GM18951 (cell line): ENCODE data around the gene FOXC1.

Experiments used
- POLR2A ChIP-seq: IDR thresholded peaks from 4 replicates; pipeline ENCODE4 v1.6.1; 2011; ENCODE audit warnings: mild to moderate bottlenecking; ENCODE audit not compliant: insufficient read length, insufficient read depth; ENCODE audit errors: extremely low read depth
- in situ Hi-C: fragments of 300-500 bp; cut with MboI; formaldehyde crosslinking; loops from one replicate; pipeline ENCODE4 v1.12.0; 2022; ENCODE audit warnings: low sequenced_read_pairs, mixed read lengths, inconsistent platforms; ENCODE audit not compliant: unreplicated experiment

Gene FOXC1

DNA sequence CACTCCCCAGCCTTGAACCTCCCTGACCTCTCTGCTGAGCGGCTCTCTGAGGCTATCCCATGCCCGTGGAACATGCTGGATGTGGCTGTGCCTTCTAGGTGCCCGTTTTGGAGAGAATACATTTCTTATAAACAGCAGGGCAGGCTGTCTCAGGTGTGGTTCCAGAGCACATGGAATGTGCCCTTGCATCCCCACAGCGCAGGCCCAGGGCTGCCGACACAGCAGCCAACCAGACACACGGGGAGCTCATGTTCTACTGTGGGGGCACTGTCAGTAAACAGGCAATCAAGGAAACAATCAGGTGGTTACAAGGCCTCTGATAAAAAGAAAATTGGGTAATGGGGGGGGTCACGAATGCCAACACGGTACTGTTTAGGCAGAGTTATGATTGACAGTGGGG lies 30.8 kb downstream of the FOXC1 start:
- no peak for TF ChIP-seq POLR2A
- in situ Hi-C loops = no loop called here

DNA sequence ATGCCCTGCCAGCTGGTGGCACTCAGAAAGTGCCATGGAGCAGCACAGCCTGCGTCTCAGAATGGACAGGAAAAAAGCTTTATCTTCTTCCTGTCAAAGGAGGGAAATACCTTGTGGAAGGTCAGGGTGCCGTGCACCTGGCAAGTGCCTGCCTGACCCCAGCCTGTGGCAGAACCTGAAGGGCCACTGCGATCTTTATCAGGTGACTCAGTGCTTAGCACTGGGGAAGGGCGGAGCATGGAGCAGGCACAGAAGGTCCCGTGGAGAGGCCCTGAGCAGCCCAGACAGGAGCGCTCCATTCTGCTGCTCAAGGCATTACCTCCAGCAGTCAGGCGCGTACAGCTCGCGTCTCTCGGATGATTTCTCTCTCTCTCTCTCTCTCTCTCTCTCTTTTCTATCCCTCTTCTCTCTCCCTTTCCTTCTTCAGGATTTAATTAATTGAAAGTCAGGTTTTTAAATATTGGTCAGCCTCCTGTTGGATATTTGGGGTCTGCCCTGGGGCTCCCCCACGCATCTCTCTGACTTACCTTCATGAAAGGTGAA lies 31.7 kb downstream of the FOXC1 start:
- TF ChIP-seq POLR2A = no peak
- in situ Hi-C loops = no loop called here

DNA sequence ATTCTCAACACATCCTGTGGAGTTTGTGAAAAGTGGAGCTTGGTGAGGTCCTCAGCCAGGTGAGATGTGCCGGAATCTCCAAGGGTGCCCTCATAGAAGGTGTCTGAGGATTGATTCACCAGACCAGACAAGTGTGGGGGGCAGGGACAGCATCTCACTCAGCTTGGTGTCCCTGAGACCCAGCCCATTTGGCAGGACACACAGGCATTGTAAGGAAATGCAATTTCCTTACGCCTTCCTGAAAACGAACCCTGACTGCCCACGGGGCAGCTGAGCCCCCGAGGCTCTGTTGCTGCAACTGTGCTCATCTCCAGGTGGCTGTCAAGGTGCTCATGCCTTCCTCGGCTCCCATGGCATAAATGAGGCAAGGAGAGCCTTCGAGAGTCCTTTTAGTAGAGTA lies 33.4 kb downstream of the FOXC1 start:
- no peak for TF ChIP-seq POLR2A
- in situ Hi-C loops = no loop called here

DNA sequence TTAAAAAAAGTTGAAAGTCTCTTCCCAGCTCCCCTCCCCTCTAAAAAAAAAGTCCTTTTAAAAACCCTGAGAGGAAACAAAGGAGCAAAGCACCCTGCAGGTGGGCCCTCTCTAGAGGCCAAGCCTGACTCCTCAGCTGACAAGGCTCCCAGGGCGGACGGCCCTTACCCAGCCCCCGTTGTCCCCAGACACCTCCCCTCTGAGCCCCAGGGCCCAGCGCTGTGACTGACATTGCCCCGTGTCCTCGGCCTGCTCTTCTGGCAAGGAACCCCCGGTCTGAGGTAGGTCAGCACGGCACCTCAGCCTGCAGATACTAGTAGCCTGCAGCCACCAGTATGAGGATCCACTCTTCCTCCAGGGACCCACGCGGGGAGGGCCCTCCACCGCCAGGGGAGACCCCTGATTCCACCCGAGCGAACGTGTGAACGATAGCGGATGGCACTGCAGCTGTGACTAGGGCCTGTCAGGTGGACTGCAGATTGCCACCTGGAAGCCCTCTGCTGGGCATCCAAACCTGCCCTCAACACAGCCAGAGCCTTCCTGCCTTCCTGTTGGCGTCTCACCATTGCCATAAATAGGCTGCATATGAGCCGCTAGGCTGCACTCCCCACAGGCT lies 34.2 kb downstream of the FOXC1 start:
- TF ChIP-seq POLR2A = no peak
- in situ Hi-C loops = no loop called here

DNA sequence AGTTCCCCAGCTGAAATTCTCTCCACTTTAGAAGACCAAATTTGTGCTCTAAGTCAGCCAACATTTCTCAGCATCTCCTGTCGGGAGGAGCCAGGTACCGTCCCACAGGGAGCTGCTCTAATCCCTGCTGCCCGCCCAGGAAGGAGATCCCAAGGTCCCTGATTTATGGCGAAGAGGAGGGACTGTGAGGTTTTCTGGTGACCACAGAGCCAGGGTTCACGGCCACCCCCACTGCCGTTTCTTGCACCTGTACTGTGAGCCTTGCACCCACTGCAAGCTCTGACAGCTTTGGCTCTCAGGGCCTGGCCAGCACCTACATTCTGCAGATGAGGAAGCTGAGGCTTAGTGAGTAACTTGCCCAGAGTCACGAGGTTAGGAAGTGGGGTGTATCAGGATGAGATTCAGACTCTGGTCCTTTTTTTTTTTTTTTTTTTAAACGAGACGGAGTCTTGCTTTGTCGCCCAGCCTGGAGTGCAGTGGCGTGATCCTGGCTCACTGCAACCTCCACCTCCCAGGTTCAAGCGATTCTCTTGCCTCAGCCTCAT lies 34.9 kb downstream of the FOXC1 start:
- in situ Hi-C loops = no loop called here
- no peak for TF ChIP-seq POLR2A

DNA sequence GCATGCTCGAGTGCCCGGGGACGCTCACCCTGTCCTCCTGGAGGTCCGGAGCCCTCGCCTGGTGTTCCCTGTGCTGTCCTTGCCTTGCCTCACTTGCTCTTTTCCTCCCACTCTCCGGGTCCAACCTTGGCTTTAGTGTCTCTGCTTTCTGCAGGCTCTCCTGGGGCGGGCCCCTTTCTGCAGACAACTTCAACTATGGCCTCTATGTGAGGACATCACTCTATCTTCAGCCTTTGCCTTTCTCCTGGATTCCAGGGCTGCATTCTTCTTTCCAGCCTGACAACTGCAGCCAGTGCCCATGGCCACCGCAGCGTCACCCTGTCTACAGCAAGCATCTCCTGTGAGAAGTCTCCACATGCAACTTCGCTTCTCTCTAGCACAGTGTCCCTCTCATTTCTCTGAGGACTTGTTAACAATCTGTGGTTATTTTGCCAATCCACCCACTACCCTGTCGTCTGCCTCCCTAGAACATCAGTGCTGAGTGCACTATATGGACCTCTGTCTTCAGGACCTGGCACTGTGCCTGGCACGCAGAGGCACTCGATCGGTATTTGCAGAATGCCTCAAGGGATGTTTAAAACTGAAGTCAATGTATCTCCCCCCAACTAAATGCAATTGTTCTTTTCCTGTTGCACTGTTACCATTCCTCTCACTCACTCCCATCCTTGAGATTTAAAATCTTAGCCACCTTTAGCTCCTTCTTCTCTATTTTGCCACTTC lies 35.9 kb downstream of the FOXC1 start:
- no peak for TF ChIP-seq POLR2A
- in situ Hi-C loops = no loop called here

DNA sequence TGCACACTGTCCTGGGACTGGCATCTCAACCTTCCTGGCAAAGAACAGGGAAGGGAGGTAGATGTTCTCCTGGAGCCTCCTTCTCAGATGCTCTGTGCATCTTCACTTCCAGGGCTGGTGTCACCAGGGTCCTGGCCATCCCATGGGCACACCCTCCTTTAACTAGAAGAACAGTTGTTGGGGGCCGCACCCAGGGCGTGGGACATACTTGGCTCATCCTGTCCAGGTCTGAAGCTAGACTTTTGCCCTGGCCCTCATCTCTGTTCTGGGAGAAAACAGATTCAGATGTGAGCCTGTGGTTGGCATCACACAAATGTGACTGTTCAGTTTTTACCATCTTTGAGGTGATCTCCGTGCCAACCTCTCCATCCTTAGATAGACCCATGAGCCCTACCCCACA lies 41.6 kb downstream of the FOXC1 start:
- in situ Hi-C loops = no loop called here
- TF ChIP-seq POLR2A = no peak

DNA sequence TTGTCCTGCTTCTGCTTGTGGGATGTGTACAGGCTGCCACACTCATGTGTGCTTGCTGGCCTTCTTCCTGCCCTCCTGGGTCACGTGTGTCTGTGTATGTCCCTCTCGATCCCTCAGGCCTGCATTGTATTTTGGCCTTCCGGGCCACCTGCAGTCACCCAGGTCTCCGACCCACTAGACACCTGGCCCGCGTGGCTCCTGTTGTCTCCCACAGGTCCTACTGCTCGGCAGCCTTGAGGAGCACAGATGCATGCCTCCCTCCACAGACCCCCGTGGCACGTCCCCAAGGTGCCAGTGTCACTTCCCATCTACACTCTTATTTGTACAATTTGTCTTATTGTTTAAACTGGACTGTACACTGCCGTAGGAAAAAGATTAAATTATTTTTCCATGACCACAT lies 43.1 kb downstream of the FOXC1 start:
- in situ Hi-C loops = no loop called here

DNA sequence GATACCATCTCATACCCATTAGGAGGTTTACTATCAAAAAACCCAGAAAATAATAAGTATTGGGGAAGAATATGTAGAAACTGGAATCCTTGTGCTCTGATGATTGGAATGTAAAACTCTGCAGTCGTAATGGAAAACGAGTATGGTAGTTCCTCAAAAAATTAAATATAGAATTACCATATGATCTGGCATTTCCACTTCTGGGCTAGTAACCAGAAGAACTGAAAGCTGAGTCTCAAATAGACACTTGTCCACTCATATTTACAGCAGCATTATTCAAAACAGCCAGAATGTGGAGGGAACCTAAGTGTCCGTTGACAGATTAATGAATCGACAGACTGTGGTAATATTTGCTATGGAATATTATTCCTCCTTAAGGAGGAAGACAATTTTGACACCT lies 44.3 kb downstream of the FOXC1 start:
- in situ Hi-C loops = no loop called here
- no peak for TF ChIP-seq POLR2A

More for the DNA sequence above, 43.1 kb downstream of the FOXC1 start:
- TF ChIP-seq POLR2A = no peak

DNA sequence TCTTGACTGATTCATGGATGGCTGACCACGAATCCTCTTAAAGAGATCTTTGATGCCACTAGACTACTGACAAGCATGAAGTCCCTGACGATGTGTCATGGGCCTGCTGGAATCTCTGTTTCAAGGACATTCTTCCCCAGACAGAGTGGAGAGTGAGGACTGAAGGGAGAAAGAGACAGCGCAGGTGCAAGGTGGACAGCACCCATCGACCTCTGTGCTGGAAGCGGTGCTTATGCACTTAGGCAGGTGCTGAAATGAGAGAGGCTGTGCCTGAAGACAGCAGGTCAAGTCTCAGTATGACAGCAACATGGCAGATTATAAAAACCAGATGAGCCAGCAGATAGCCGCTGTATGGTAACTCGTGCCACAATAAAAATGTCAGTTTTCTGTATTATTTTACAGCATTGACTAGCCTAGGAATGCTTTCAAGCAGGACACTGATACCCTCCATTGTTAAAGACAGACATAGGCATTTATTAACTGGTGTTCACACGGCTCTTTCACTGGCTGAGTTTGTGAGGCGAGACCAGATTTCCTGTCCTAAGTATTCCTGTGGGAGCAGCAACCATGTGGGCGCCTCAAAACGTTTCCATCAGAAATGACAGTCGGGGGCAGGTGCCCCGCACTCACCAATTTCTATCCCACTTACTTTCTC lies 47.5 kb downstream of the FOXC1 start:
- TF ChIP-seq POLR2A = no peak
- in situ Hi-C loops = no loop called here

DNA sequence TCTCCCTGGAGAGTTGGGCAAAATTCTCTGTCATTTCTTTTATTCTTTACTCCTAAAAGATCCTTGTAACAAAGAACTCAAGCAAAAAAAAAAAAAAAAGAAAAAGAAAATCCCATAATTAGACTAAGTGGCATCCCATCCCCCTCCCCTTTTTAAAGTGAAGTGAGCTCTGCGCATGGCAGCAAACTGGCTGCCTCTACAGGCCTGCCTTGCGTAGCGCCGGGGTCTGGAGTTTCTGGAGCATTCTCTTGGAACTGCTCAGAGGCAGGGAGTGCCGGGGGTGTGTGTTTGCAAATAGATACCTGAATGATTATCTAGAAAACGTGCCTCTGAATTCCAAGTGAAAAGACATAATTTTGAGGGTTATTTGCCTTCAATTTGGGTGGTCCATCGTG lies 48.1 kb downstream of the FOXC1 start:
- in situ Hi-C loops = no loop called here
- no peak for TF ChIP-seq POLR2A

DNA sequence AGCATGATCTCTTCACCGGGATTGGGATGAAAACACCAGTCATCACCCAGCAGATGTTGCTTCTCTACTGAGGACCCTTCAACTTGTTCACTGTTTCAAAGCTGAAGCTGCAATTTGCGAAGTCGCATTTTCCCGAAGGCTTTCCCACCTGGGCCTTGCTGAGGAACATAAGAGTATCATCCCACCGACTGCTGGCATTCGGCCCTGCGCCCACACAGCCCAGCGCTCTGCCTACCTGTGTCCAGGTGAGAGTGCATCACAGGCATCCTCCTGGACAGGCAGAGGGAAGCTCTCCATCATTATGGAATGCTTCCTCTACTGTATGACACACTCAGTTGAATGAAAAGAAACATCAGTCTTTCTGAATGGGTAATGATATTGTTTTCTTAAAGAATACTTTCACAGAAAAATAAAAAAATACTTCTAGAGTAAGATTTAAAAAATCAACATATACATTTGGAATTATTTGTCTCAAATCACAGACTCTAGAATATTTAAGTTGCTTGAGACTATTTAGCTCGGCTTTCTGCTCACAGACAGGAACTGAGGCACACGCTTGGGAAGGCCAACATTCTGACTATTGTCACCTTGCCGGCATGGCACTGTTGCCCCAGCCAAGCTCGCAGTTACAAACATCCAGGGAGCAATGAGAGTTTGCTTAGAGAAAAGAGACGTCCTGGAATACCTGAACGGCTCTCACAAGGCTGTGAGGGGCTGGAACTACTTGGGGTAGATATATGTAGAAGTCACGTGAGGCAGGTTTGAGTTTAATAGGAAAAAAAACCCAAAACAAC lies 48.7 kb downstream of the FOXC1 start:
- TF ChIP-seq POLR2A = no peak
- in situ Hi-C loops = no loop called here

DNA sequence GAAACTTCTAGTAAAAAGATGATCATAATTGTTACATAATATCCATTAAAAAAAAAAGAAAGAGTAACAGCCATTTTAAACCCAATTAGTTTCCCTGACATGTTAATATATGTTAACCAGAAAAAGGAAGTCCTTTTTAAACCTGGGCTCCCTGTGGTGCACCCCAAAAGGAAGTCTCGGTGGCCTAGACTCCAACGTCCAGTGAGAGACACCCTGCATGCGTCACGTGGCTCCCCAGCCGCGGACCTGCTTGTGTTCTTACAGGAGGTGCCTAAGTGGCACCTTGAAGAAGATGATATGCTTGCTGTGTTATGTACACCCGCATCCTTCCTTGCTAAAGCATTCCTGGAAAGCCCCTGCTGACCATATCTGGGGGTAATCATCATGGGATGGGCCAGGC lies 50.1 kb downstream of the FOXC1 start:
- in situ Hi-C loops = no loop called here
- TF ChIP-seq POLR2A = no peak
